GM19351 (cell line): ENCODE data around the gene PRPF4.
"Not testable (repeated sequence)": the region's sequence is repeated elsewhere in the genome, so short reads cannot be mapped to it uniquely, and the experiment has no call there.

Source experiments
- ATAC-seq: cut with Tn5 transposase; IDR thresholded peaks from one replicate; pipeline ENCODE4 v1.9.1; 2021; ENCODE audit warnings: mild to moderate bottlenecking, moderate library complexity; ENCODE audit not compliant: unreplicated experiment

Gene PRPF4

DNA sequence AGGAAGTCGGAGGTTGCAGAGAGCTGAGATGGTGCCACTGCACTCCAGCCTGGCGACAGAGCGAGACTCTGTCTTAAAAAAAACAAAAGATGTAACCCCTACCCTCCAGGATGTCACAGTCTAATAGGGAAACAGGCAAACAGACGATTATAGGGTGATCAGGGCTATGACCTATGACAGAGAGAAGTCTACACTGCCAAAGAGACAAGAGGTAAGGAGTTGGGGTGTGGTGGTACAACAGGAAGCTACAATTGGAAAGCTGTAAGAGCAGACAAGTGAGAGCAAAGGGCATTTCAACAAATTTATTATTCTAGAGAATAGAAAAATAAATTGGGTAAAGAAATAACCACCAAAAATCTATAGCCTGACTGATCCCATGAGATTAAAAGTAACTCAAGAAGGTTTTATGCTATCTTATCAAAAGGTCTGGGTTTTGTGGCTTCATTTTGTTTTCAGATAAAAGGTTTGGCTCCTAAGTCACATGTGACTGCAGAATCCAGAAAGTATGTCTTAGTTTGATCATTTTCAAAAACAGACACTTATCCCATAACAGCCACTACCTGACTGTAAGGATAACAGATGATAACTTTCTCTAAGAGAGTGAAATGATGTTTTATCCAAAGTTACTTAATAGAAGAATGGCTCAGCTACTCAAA, 7.4 kb upstream of the PRPF4 start:
- ATAC-seq, result no peak

DNA sequence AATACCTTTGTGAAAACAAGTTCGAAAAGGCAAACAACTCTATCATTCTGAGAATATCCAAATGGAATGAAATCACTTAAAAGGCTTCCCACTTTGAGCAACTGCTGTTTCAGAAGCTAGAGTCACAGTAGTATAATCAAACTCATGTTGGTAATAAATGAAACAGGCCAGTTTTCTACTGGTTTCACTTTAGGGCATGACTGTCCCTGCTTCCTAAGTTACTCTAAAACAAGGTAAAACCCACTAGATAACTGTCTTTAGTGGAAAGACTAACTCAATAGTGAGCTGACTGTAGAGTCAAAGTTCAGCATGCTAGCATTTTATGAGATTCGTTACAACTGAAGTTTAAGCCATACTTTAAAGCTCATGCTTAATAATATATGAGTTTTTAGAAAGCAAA, 6.1 kb upstream of the PRPF4 start:
- no peak for ATAC-seq

DNA sequence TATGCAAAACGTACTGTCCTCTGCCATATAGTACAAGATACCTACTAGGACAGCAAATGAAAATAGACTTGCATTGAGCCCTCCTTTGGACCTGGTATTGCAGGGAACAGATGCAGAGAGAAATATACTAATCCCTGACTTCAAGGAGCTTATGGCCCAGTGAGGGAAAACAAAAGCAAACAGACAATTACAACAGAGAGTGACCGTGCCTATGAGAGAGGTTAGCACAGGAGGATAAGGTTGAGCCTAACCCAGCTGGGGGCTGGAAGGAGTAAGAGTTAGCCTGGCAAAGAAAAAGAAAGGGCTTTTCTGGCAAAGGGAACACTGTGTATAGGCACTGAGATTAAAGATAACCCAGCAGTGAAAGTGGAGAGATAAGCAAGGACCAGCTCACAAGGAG, 5.6 kb upstream of the PRPF4 start:
- no peak for ATAC-seq

DNA sequence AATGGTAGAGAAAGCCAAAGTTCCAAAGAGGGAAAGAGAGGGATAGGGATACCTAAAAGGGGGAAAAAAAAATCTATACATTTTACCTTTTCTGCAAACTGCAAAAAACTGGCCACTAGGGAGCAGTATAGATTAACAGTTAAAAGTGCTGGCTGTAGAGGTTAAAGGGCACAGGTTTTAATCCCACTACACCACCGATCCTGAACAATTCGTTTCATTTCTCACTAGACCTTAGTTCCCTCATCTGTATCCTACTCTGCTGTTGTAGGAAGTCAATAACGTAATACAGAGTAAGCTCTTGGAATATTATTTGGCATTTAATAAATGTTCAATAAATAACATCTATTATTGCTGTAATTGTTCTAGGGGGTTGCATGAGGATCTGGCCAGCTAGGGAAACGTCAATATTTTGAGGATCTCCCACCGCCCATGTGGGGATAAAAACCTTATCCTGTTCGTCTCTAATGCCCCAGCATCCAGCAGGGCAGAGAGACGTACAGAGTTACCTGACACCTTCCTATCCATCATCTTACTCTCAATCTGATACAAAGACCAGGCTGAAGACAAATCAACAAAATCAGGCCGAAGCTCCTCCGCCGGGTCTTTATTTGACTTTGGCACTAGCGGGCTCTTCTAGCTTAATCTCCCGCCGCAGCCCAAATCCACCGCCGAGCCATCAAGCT, 843 bp upstream of the PRPF4 start:
- ATAC-seq, result peak; percentile 5

DNA sequence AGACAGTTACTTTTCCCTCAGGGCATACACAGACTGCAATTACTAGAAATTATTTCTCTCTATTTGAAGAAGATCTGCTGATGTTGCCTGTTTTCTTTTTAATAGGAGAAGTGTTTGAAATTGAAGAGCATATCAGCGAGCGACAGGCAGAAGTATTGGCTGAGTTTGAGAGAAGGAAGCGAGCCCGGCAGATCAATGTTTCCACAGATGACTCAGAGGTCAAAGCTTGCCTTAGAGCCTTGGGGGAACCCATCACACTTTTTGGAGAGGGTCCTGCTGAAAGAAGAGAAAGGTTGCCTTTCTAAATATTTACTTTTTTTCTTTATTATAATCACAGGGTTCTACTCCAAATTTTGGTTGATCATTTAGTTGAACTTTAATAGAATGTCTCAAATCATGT, 3.4 kb downstream of the PRPF4 start:
- ATAC-seq, result no peak

DNA sequence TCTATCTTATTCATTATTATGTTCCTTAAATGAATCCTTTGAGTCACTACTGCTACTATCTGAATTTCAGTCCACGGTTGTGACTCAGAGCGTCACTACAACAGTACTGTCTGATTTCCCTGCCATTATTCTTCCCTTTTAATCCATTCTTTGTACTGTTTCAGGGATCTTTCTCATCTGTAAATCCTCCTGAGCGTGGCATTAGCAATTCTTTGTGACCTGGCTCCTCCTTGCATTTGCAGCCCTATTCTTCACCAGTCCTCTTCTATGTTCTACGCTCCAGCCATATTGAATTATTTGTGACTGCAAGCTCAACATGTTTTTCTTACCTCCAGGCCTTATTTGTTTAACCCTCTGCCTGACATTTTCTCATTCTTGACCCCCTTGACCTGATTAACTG, 5.9 kb downstream of the PRPF4 start:
- no peak for ATAC-seq

DNA sequence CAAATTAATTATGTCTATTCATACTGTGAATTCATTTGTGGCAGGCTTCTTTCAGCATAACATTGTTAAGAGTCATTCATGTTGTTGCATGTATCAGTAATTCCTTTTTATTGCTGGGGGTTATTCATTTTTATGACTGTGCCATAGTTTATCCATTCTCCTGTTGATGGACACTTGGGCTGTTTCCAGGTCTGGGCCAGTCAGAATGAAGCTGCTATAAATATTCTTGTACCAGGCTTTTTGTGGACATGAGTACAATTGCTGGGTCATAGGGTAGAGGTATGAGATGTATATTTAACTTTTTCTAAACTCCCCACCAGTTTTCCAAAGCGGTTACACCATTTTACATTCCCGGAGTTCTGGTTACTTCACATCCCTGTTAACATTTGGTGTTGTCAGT, 13.6 kb downstream of the PRPF4 start:
- ATAC-seq, result no peak

DNA sequence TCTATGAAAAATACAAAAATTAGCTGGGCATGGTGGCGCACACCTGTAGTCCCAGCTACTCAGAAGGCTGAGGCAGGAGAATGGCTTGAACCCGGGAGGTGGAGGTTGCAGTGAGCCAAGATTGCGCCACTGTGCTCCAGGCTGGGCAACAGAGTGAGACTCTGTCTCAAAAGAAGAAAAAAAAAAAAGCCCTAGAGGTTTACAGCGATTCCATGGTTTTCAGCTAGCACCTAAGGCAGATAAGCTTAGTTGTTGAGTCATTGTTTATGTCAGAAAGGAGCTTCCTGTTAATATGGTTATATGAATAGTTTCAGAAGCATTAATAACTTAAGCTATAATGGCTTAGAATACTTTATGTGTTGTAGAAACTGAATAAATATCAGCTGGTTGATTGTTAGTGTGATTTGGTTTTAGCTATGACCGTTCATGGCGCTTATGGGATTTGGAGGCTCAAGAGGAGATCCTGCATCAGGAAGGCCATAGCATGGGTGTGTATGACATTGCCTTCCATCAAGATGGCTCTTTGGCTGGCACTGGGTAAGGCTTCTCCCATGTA, 14.7 kb downstream of the PRPF4 start:
- no peak for ATAC-seq

DNA sequence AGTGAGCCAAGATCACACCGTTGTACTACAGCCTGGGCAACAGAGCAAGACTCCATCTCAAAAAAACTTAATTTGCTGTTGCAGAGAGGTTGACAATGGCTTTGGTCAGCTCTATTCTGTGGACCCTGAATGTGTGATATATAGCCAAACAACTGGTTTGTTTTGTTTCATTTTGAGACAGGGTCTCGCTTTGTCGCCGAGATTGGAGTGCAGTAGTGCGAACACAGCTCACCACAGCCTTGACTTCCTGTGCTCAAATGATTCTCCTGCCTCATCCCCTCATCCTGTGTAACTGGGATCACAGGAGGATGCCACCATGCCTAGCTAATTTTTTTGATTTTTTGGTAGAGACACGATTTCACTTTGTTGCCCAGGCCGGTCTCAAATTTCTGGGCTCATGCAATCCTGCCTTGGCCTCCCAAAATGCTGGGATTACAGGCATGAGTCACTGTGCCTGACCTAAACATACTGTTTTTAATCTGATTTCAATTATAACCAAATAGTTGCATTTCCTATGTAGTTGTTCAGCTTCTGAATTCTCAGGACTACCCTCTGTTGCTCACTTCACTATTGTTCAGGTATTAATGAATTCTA, 17.9 kb downstream of the PRPF4 start:
- ATAC-seq, result no peak

DNA sequence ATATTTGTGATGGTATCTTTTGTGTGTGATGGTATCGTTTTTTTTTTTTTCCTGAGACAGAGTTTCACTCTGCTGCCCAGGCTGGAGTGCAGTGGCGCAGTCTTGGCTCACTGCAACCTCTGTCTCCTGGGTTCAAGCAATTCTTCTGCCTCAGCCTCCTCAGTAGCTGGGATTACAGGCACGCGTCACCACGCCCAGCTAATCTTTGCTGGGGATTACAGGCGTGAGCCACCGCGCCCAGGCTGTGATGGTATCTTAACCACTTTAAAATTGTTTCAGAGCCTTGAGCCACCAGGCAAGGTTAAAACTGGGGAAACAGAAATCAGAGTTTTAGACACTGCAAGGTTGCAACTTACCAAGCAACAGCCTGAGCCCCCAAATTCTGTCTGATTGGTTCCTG, 20.8 kb downstream of the PRPF4 start:
- ATAC-seq, result not testable (repeated sequence)

DNA sequence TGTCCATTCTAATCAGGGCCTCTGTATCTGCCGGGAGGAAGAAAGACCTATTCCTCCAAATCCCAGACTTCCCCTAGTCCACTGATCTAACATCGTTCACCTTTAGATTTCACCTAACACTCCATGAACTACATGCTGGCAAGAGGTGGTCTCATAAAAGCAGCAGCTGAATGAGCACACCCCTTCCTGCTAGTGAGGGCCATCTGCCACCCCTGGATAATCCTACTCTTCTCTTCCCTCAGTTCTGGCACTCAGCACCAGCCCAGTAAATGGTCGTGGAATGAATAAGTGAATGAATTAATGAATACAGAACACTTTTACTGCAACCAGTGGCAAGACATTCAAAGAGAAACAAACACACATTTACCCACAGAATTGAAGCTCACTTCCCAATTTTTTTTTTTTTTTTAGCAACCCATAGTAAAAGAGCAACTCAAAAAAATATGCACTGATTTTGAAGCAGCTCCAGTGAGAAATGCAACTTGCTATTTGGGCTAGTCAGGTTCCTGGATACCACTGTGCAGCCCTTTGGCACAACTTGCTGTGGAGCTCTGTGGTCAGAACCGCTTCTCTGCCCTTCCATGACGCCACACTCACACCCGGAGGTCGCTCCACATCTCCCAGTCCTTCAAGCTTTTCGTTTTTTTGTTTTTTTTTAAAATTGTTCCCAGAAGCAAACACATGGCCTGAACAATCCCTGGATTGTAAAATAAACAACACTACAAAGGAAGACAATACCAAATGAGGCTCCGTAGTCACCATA, 21.5 kb downstream of the PRPF4 start:
- no peak for ATAC-seq

DNA sequence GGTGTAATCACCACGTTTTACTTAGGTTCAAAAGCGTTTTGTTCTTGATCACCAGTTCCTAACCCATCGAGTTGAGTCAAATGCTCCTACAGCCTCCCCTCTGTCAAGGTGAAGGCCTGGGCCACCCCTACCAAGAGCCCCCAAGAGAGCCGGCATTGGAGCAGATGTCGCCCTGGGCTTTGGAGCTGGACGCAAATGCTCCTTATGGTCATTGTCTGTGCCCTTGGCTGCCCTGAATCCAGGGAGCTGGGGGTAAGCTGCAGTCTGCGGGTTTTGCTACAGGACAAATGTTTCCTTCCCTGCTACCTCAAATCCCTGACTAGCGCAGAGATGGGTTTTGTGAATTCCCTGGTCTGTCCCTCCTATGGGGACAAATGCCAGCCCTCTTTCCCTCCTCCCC, 22.9 kb downstream of the PRPF4 start:
- no peak for ATAC-seq

DNA sequence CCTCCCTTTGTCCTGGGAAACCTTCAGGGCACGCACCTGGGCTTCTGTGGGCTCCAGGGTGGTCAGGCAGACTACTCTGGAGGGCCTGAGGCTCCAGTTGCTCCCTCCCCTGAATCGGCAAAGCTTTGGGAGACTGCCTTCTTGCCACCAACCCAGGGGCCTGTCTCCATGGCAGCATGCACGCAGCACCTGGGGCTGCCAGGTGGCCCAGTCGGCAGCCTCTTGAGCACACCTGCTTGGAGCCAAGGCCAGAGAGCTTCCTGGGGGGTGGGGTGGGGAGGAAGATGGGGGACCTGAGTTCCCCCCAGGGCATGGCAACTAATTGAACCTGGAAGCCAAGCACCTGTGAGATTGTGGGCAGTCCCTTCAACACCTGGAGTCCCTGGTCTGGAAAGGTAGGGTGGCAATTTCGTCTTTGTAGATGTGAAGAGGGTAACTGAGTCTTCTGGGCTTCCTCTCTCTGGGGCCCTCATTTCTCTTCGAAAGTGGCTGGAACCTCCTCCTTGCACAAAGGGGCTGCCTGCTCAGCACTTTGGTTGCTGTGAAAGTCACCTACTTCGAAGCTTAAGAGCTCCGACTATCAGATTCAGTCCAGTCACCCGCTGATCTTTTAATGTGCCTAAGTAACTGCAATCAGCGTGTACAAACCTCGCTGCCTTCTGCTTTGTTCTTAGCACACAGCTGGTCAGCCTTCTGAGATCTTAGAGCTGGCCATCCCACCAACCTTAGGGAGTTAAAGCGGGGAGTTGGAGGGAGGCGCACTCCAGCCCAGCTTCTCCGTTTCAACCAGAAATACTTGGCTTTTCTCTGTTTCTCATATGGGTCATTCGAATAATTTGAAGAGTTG, 23.7 kb downstream of the PRPF4 start:
- no peak for ATAC-seq

DNA sequence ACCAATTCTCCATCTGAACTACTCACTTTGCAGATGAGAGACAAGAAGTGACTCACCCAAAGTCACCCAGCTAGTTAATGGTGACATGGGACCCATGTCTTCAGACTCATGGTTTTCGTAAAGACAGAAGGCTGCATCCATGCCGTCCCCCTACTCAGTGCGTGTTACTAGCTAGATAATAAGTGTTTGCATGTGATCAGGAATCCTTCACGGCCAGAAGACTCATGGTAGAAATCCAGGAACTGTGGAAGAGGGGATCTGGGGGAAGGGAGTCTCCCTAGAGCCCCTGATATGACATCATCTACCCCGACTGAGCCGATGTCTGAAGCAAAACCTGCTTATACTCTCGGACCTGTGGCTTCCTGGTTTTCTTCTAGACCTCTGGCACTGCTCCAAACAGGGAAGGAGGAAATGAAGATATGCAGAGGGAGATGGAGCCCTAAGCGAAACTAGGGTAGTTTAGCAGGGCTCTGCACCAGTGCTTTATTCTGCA, 24.4 kb downstream of the PRPF4 start:
- no peak for ATAC-seq

DNA sequence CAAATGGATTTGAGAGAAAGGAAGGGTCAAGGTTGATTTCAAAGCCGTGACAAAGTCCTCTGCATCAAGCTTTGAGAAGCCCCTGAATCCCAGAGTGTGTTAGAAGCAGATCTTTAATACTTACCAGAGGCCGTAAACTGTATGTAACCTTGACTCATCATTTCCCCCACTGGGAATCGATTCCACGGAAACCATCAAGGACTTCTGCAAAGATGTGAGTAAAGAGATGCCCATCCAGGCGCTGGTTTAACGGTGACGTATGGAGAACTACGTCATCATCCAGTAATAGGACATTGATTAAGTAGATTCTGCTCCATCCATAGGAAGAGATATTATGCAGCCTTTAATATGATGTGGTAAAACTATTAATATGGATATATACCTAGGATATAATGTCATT, 26.1 kb downstream of the PRPF4 start:
- no peak for ATAC-seq

DNA sequence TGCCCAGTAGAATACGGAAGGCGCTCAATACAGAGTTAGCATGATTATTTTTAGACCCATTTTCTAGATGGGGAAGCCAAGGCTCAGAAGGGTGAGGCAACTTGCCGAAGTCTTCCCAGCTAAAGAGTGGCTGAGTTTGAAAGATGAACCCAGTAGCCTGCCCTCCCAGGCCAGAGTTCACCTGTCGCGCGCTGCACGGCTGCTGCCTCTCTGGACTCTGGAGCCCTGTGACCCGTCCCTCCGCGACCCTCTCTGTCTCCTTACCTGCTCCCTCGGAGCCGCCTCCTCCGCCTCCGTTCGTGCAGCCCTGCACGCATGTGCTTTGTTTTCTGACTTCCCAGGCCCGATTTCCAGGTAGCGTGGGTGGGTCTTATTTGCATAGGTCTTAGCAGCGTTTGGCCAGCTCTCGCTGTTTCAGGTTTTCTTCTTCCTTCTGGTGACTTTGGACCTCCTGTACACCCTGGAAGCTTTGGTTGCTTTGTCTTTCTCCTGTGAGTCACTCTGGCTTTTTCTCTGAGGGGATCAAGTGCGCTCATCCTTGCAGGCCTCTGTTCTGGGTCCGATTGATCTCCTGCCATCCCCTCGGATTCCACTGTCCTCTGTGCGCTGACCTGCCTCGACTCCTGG, 27.4 kb downstream of the PRPF4 start, which contains the start of gene RNF183:
Gene RNF183 (minus strand): TSS at position 585 of the 627 bp plus-strand sequence. CDS start 5,192 bp downstream, outside the sequence.
- ATAC-seq, result no peak

DNA sequence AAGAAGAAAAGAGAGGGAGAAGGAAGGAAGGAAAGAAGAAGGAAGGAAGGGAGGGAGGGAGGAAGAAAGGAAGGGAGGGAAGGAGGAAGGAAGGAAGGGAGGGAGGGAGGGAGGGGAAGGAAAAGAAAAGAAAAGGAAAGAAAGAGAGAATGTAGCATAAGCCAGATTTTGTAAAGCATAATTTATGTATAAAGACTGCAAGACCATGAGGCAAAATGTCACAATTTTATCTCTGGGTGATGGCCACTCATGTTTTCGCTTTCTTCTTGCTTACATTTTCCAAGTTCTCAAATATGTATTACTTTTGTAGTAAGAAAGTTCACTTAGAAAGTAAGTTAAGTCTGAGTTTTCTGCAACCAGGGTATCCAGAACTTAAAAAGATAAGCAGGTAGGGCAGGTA, 31.1 kb downstream of the PRPF4 start:
- ATAC-seq, result no peak

DNA sequence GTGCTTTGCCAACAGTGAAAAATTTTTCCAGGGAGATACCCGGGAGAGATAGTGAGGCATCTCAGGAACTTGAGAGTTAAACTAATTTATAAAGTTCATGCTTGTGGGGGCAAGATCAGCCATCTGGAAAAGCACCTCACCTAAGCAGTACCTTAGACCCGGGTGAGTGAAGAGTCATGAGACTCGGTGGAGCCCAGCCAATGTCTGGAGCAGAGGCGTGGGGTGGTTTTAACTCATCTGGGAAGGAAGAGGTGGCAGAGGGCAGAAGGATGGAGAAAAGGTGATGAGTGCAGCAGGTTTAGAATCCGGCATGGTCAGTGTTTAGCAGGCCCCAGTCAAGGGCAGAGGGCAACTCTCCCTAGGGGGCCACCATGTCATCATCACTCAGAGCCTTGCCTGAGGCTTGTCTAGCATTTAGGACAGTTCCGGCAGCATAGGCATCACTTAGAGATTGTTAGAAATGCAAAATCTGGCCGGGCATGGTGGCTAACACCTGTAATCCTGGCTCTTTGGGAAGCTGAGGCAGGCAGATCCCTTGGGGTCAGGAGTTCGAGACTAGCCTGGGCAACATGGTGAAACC, 32.0 kb downstream of the PRPF4 start:
- ATAC-seq, result no peak

DNA sequence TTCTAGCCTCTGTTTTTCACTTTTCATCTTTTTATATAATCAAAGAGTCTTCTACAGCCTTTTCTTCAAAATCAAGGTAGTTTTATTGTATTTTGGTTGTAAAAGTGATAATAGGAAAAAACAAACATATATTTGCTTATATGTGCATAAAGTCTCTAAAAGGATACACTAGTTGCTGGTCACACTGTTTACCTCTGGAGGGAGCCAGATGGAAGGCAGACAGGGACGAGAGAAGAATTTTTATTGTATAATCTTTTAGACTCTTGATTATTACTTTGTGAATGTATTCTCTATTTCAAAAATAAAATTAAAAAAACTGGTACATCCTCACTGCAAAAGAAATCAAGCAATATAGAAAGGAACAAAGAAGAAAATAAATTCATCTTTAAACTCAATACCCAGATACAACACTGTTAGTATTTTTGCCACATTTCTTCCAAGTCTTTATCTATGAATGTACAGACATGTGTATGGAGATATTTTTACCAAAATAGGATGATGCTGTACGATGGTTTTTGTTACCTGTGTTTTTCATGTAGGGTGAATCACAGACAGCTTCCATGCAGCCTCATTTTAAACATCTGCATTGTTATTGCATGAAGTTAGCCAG, 33.9 kb downstream of the PRPF4 start:
- ATAC-seq, result no peak
